OCI-LY7 (cell line): ENCODE measurements around the gene SPATA13. TPM values are rescaled to one million over a fixed set of nuclear protein-coding genes. Genes with fewer than 3 reads are reported as not detected.

Experiments used
- BruUV-seq: library from RNA; stranded (reverse); fragments of 400-500 nt; replicated peaks from 2 replicates; lab custom pipeline; 2021; lab: Mats Ljungman, UMichigan
- CTCF ChIA-PET: fragments of 300-600 bp; sonication (Branson Sonifier 250); formaldehyde crosslinking; loops from one replicate; lab custom pipeline; 2022; ENCODE audit warnings: antibody characterized with exemption; ENCODE audit not compliant: unreplicated experiment; lab: Charles Lee
- POLR2A ChIA-PET: fragments of 300-600 bp; sonication (Branson Sonifier 250); formaldehyde crosslinking; loops from one replicate; lab custom pipeline; 2022; ENCODE audit warnings: antibody characterized with exemption; lab: Charles Lee
- DNase-seq: peaks from one replicate; pipeline ENCODE4 v3.0.0-alpha.2; 2015; ENCODE audit warnings: low spot score
- H2AFZ ChIP-seq: fragments of 200-600 bp; sonication (generic), shearing (Covaris generic); 2 replicates; pipeline ENCODE4 v1.6.1; 2014; ENCODE audit warnings: mild to moderate bottlenecking, antibody characterized with exemption, low read length, moderate library complexity
- H3K27ac ChIP-seq: fragments of 200-600 bp; sonication (generic); 2 replicates; pipeline ENCODE4 v1.5.1; 2014; ENCODE audit warnings: mixed run types, low read depth, mild to moderate bottlenecking, moderate library complexity, low read length, inconsistent platforms; ENCODE audit not compliant: poor library complexity, severe bottlenecking
- H3K36me3 ChIP-seq: fragments of 200-600 bp; sonication (generic); 2 replicates; pipeline ENCODE4 v1.6.1; 2014; ENCODE audit warnings: mild to moderate bottlenecking, antibody characterized with exemption, low read length, moderate library complexity, mixed read lengths; ENCODE audit not compliant: insufficient read depth
- H3K4me1 ChIP-seq: fragments of 200-600 bp; sonication (generic); 2 replicates; pipeline ENCODE4 v1.5.1; 2014; ENCODE audit warnings: mild to moderate bottlenecking, low read length; ENCODE audit not compliant: insufficient read depth, poor library complexity, severe bottlenecking
- H3K4me2 ChIP-seq: fragments of 200-600 bp; sonication (generic); 2 replicates; pipeline ENCODE4 v1.6.1; 2014; ENCODE audit warnings: mild to moderate bottlenecking, low read length
- H3K4me3 ChIP-seq: fragments of 200-600 bp; sonication (generic); 2 replicates; pipeline ENCODE4 v1.5.1; 2014; ENCODE audit warnings: mild to moderate bottlenecking, low read depth, low read length; ENCODE audit not compliant: poor library complexity, severe bottlenecking
- H3K79me2 ChIP-seq: fragments of 200-600 bp; sonication (generic); 2 replicates; pipeline ENCODE4 v1.6.1; 2016; ENCODE audit warnings: low read depth, mild to moderate bottlenecking, low read length, moderate library complexity, mixed read lengths; ENCODE audit not compliant: insufficient read depth
- H3K9me2 ChIP-seq: fragments of 200-600 bp; sonication (generic); 2 replicates; pipeline ENCODE4 v1.6.1; 2016; ENCODE audit warnings: mild to moderate bottlenecking, low read length, mixed read lengths; ENCODE audit not compliant: insufficient read depth
- H3K9me3 ChIP-seq: fragments of 200-600 bp; sonication (generic); 2 replicates; pipeline ENCODE4 v1.6.1; 2014; ENCODE audit warnings: mild to moderate bottlenecking, mixed run types, low read length, mixed read lengths
- H4K20me1 ChIP-seq: fragments of 200-600 bp; sonication (generic); 2 replicates; pipeline ENCODE4 v1.6.1; 2014; ENCODE audit warnings: mild to moderate bottlenecking, antibody characterized with exemption, low read length, moderate library complexity, mixed read lengths; ENCODE audit not compliant: insufficient read depth
- EZH2phosphoT487 ChIP-seq: fragments of 200-600 bp; sonication (generic); IDR thresholded peaks from 2 replicates; pipeline ENCODE4 v1.6.1; 2018; ENCODE audit warnings: low read depth, borderline replicate concordance, mild to moderate bottlenecking, mixed run types, antibody characterized with exemption, low read length, moderate library complexity, mixed read lengths
- intact Hi-C: fragments of 100-400 bp; cut with micrococcal nuclease; formaldehyde crosslinking; loops from one replicate; pipeline ENCODE4 v1.10.0; 2022; ENCODE audit not compliant: unreplicated experiment
- total RNA-seq, 2 experiments: library from RNA; depleted of rRNA in 1 of 2; stranded (reverse); fragments of >200 nt in 1 of 2; shearing (Covaris generic) in 1 of 2; gene quantifications; 2 replicates each; pipeline ENCODE4 v1.2.3, GENCODE V29; 2014 to 2022
- TF ChIP-seq, protein P1 (sequence below): fragments of 200-600 bp; sonication (generic); conservative IDR thresholded peaks from 2 replicates; pipeline ENCODE4 v1.5.1; 2014; ENCODE audit warnings: mild to moderate bottlenecking, antibody characterized with exemption, low read length, moderate library complexity, mixed read lengths

SPATA13 gene
- total RNA-seq, 2 experiments from 2014 or later: 3.8 to 32.4 TPM

DNA sequence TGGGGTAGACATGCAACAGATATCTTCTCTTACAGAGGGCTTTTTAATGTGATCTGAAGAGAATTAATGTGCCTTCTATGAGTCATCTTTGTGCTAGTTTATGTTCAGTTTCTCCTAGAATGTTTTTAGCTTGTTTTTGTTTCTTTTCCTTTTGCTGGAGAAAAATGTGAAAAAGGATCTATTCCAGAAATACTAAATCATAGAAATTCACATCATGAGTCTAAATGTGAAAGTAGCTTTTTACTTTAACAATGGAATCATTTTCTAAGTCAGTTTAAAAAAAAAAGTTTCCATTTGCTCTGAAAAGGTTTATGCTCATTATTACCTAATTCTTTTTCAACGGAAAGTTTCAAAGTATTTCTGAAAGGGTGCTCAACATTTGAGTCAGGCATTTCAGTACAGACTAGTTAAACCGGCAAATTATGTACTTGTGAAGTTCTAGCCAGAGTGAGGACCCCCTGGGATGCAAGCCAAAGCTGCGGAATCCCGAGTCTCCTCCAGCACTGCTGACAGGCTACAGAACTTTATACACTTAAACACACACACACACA is 72.9 kb downstream of the SPATA13 start:
- no peaks in the 10 kb centered on the region for H3K9me2 ChIP-seq
- H3K4me3 ChIP-seq: no peak overlapping the region
- H2AFZ ChIP-seq: no peak overlapping the region
- CTCF ChIA-PET: no interaction called here
- H4K20me1 ChIP-seq: no peaks in the 10 kb centered on the region
- no peak overlapping the region for H3K4me2 ChIP-seq
- no peaks in the 10 kb centered on the region for H3K9me3 ChIP-seq
- POLR2A ChIA-PET: interaction anchor here (0.7 kb wide), 3 partner anchors 12 to 663 kb away, joined by 3 read pairs; no protein-coding TSS in a partner anchor
- no TSS peak for BruUV-seq
- TF ChIP-seq, protein P1, sequence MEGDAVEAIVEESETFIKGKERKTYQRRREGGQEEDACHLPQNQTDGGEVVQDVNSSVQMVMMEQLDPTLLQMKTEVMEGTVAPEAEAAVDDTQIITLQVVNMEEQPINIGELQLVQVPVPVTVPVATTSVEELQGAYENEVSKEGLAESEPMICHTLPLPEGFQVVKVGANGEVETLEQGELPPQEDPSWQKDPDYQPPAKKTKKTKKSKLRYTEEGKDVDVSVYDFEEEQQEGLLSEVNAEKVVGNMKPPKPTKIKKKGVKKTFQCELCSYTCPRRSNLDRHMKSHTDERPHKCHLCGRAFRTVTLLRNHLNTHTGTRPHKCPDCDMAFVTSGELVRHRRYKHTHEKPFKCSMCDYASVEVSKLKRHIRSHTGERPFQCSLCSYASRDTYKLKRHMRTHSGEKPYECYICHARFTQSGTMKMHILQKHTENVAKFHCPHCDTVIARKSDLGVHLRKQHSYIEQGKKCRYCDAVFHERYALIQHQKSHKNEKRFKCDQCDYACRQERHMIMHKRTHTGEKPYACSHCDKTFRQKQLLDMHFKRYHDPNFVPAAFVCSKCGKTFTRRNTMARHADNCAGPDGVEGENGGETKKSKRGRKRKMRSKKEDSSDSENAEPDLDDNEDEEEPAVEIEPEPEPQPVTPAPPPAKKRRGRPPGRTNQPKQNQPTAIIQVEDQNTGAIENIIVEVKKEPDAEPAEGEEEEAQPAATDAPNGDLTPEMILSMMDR: no peak
- TF ChIP-seq EZH2phosphoT487: no peak
- H3K79me2 ChIP-seq: no peaks in the 10 kb centered on the region
- DNase-seq: no peak
- no peaks in the 10 kb centered on the region for H3K4me1 ChIP-seq
- intact Hi-C loops: no loop called here
- no peaks in the 10 kb centered on the region for H3K36me3 ChIP-seq
- no peak overlapping the region for H3K27ac ChIP-seq

DNA sequence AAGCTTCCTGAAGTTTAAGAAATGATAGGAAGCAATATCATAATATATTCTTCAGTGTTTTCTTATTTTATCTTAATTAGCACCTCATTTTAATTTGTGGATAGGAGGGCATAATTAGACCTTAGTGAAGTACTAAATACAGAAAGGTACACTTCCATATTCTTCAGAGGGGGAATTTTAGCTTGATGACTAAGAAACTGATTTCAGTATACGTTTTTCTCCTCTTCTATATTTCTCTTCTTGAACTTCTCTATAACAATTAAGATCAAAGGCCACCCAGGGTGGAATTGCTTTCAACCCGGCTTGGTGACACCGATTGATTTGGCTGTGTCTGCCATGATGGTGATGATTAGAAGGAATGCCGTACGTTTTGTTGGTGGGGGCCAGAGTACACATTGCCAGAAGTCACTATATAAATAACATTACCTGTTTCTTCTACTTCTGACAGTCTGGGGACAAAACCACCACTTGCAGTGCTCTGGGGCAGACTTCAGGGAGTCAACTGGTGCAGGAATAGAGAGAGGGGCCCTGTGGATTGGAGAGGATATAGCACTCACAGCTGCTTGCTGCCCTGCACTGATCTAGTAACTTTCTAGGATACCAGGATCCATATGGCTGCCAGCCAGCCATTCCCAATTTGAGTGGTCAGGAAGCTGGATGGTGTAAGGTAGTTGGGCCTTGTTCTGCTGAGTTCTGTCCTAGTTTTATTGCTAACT is 73.8 kb downstream of the SPATA13 start:
- DNase-seq: no peak
- no peaks in the 10 kb centered on the region for H4K20me1 ChIP-seq
- ChIA-PET POLR2A (interaction anchor here (0.7 to 1.2 kb wide), 3 partner anchors 89 to 314 kb away, joined by 3 to 4 read pairs (median 3); no protein-coding TSS in a partner anchor), CTCF (interaction anchor here (1.1 kb wide), 1 partner anchor 181 kb away, joined by 3 read pairs; no protein-coding TSS in a partner anchor)
- no peaks in the 10 kb centered on the region for H3K9me2 ChIP-seq
- no peak overlapping the region for H2AFZ ChIP-seq
- intact Hi-C loops: no loop called here
- no TSS peak for BruUV-seq
- no peak overlapping the region for H3K27ac ChIP-seq
- H3K36me3 ChIP-seq: no peaks in the 10 kb centered on the region
- TF ChIP-seq EZH2phosphoT487: no peak
- TF ChIP-seq, protein P1: no peak
- H3K4me1 ChIP-seq: no peaks in the 10 kb centered on the region
- H3K4me2 ChIP-seq: no peak overlapping the region
- H3K9me3 ChIP-seq: no peaks in the 10 kb centered on the region
- H3K79me2 ChIP-seq: no peaks in the 10 kb centered on the region
- H3K4me3 ChIP-seq: no peak overlapping the region

DNA sequence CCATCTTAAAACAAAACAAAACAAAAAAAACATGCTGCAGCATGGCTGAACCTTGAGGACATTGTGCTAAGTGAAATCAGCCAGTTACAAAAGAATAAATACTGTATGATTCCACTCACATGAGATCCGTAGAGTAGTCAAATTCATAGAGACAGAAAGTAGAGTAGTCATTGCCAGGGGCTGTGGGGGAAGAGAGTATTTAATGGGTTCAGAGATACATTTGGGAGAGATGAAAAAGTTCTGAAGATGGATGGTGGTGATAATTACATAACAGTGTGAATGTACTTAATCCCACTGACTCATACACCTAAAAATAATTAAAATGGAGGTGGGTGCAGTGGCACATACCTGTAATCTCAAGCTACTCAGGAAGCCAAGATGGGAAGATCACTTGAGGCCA is 76.8 kb downstream of the SPATA13 start:
- intact Hi-C loops: no loop called here
- H3K9me2 ChIP-seq: no peaks in the 10 kb centered on the region
- no peak overlapping the region for H3K4me2 ChIP-seq
- no TSS peak for BruUV-seq
- no peaks in the 10 kb centered on the region for H3K79me2 ChIP-seq
- H3K4me3 ChIP-seq: no peak overlapping the region
- no peak for DNase-seq
- H3K27ac ChIP-seq: no peak overlapping the region
- H2AFZ ChIP-seq: no peak overlapping the region
- no peaks in the 10 kb centered on the region for H4K20me1 ChIP-seq
- no peaks in the 10 kb centered on the region for H3K36me3 ChIP-seq
- CTCF ChIA-PET: no interaction called here
- no peaks in the 10 kb centered on the region for H3K4me1 ChIP-seq
- POLR2A ChIA-PET: no interaction called here
- H3K9me3 ChIP-seq: no peaks in the 10 kb centered on the region
- TF ChIP-seq, protein P1: no peak
- no peak for TF ChIP-seq EZH2phosphoT487
